CD4-positive, alpha-beta T cell treated with Interleukin-12 subunit alpha and Interleukin-12 subunit beta, for 1 hour (primary cell): ENCODE data around the gene IGLL1.
"Not testable (repeated sequence)": the region's sequence is repeated elsewhere in the genome, so short reads cannot be mapped to it uniquely, and the experiment has no call there.

Experiments used
- DNase-seq: peaks from one replicate; pipeline ENCODE4 v3.0.0-alpha.2; 2020

IGLL1 gene

GRCh38 chr22:23561025-23561510 is 19.0 kb downstream of the IGLL1 start:
- not testable (repeated sequence) for DNase-seq

- DNase-seq = not testable (repeated sequence)
Measured at GRCh38 chr22:23560215-23560614, 19.9 kb downstream of the IGLL1 start.

- no peak for DNase-seq
Measured at GRCh38 chr22:23557467-23557866, 22.6 kb downstream of the IGLL1 start.

DNA sequence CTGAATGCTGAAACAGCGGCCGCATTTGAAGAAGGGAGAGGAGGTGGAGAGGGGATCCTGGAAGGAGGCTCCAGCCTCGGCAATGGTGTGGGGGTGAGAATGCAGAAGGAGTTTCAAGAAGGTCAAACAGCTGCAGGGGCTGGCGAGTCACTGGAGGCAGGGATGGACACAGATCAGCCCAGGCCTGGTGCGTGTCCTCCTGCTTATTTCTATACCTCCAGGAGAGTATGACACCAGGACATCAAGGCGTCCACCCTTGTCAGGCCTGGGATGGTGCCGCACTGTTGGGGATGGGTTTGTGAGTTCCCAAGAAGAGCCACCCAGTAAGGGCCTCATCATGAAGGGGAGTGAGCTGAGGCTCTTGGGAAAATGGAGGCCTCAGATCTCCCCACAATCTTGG is 23.1 kb downstream of the IGLL1 start:
- DNase-seq = no peak

- DNase-seq = no peak
Measured at GRCh38 chr22:23556026-23556620, 24.0 kb downstream of the IGLL1 start.

- no peak for DNase-seq
Measured at GRCh38 chr22:23555118-23555517, 25.0 kb downstream of the IGLL1 start.

DNA sequence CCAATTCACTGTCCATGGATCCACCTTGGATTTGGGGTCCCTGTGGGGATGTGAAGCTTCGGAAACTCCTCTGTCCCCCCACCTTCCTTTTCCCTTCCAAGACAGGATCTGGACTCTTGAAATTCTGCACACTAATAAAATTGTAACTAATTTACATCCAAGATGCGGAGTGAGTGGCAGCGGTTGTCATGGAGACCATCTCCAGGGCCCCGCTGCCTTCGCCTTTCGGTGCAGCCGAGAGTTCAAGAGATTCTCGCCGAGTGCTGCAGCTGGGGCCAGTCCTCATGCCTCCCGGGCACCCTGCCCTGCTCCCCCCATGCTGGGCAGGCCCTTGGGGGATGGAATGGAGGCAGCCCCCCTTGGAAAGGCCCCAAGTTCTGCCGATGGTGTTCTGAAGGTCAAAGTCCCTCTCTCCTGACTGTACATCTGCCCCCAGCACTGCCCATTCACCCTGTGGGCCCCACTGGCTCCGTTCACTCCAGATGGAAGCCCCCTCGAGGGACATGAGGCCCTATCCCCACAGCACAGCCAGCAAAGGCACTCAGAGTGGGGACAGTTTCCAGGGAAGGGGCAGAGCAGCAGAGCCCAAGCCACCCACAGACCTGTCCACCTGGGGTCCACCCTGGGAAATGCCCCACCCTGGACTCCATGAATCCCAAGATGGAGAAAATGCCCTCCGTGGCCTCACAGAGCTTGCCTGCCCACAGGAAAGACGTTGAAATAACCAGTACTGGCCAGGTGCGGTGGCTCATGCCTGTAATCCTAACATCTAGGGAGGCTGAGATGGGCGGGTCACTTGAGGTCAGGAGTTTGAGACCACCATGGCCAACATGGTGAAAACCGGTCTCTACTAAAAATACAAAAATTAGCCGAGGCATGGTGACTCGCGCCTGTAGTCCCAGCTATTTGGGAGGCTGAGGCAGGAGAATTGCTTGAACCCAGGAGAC is 25.9 kb downstream of the IGLL1 start:
- DNase-seq = no peak

- no peak for DNase-seq
Measured at GRCh38 chr22:23553438-23553837, 26.7 kb downstream of the IGLL1 start.

- DNase-seq = no peak
Measured at GRCh38 chr22:23552573-23552972, 27.5 kb downstream of the IGLL1 start.

GRCh38 chr22:23551385-23551784 is 28.7 kb downstream of the IGLL1 start:
- DNase-seq = no peak

DNA sequence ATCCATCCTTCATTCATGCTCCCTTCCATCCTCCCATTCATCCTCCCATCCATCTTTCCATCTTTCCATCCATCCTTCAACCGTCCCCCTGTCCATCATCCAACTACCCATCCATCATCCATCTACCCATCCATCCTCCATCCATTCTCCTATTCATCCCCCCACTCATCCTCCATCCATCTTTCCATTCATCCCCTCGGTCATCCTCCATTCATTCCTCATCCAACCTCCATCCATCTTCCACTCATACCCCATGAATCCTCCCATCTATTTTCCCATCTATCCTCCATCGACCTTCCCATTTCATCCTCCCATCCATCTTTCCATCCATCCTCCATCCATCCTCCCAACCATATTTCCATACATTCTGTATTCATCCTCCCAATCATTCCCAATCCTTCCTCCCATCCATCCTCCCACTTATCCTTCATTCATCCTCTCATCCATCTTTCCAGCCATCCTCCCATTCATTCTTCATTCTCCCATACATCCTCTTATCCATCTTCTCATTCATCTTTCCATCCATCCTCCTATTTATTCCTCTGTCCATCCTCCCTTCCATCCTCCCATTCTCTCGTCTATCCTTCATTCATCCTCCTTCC is 29.9 kb downstream of the IGLL1 start:
- no peak for DNase-seq

- DNase-seq = no peak
Measured at GRCh38 chr22:23549198-23549595, 30.9 kb downstream of the IGLL1 start.

DNA sequence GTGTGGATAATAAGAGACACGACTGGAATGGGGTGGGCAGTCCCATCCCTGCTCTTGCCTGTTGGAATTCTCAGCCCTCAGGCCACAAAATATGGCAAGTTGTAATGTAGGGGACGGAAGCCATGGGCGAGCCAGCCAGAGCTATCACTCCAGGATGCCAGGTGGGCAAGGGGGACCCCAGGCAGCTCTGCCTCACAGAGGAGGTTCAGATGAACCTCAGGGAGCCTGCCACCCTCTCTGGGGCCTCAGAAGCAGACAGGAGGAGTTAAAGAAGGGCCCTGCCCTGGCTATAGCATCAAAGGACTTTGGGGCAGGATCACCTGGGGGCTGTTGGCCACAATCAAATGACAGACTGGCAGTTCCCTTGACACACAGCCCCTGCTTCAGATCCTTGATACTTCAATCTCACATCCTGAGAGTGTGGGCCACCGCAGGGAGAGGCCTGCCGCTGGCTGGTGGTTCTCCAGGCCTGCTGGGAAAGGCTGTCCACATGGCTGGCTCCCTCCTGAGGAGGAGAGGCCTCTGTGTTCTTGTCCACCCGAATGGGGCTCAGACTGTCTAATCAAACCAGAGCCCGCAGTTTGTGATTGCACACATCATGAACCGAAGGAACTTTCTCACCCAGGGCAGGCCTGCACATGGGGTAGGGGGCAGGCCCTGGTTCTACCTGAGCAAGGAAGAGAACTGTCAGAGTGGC is 31.4 kb downstream of the IGLL1 start:
- DNase-seq = no peak

GRCh38 chr22:23547818-23548500 is 32.1 kb downstream of the IGLL1 start:
- no peak for DNase-seq

- not testable (repeated sequence) for DNase-seq
Measured at GRCh38 chr22:23547382-23547781, 32.7 kb downstream of the IGLL1 start.

DNA sequence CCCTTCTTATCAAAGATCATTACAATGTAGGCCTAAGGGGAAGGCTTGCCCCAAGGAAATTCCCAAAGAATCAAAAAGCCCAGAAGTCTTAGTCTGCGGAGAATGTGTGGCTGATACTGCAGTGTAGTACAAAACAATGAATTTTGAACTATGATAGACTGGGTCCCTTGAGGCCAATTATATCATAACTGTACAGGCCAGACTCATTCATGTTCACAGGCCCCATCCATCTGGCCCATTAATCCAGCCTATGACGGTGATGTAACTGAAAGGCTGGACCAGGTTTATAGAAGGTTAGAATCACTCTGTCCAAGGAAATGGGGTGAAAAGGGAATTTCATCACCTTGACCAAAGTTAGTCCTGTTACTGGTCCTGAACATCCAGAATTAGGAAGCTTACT is 35.2 kb downstream of the IGLL1 start:
- DNase-seq = no peak

GRCh38 chr22:23543506-23544000 is 36.5 kb downstream of the IGLL1 start:
- DNase-seq = not testable (repeated sequence)

GRCh38 chr22:23542933-23543332 is 37.2 kb downstream of the IGLL1 start:
- no peak for DNase-seq

GRCh38 chr22:23542391-23542790 is 37.7 kb downstream of the IGLL1 start:
- not testable (repeated sequence) for DNase-seq

DNA sequence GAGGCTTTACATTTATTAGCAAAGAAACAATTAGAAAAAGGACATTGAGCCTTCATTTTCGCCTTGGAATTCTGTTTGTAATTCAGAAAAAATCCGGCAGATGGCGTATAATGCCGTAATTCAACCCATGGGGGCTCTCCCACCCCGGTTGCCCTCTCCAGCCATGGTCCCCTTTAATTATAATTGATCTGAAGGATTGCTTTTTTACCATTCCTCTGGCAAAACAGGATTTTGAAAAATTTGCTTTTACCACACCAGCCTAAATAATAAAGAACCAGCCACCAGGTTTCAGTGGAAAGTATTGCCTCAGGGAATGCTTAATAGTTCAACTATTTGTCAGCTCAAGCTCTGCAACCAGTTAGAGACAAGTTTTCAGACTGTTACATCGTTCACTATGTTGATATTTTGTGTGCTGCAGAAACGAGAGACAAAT is 38.2 kb downstream of the IGLL1 start:
- peak; percentile 43 for DNase-seq

DNA sequence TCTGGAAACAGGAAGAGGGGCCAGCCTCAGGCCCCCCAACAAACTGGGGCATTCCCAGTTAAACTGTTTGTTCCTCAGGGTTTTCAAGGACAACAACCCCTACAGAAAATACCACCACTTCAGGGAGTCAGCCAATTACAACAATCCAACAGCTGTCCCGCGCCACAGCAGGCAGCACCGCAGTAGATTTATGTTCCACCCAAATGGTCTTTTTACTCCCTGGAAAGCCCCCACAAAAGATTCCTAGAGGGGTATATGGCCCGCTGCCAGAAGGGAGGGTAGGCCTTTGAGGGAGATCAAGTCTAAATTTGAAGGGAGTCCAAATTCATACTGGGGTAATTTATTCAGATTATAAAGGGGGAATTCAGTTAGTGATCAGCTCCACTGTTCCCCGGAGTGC is 39.3 kb downstream of the IGLL1 start:
- DNase-seq = not testable (repeated sequence)

GRCh38 chr22:23539839-23540198 is 40.3 kb downstream of the IGLL1 start:
- DNase-seq = not testable (repeated sequence)
